ENCODE measurements around the gene ERFL. TPM values are rescaled to one million over a fixed set of nuclear protein-coding genes. Genes with fewer than 3 reads are reported as not detected.

ERFL gene
- total and polyA plus RNA-seq, 2 of the 8 experiments (the other 6 are each of a cell fraction or from before 2014, with no cell fraction given) = 0.12 TPM; not detected in 1

GRCh38 chr19:41932720-41933332 lies 4.6 kb upstream of the ERFL start:
- H3K9me3 ChIP-seq (ENCODE audit: insufficient read depth in 2 of 2, low read depth in 1 of 2, low read length in 1 of 2) = no peaks in the 10 kb centered on the region
- no peak overlapping the region for H4K91ac ChIP-seq (replicated peaks; ENCODE audit: insufficient read length, low read length)
- no peak overlapping the region for H3K9ac ChIP-seq (replicated peaks in 1 of 4; ENCODE audit: extremely low read depth in 1 of 4, low read depth in 3 of 4, low read length in 3 of 4)
- DNase-seq (ENCODE audit: low read depth in 1 of 2, low spot score in 2 of 2) (no peak), FAIRE-seq (no peak)
- H3K14ac ChIP-seq (ENCODE audit: insufficient read length) = no peak overlapping the region
- H3K4me1 ChIP-seq (replicated peaks in 1 of 4; ENCODE audit: control insufficient read depth in 3 of 4, insufficient read depth in 4 of 4, low read length in 3 of 4) = peaks cover 6 to 20% (median 13%) of the 10 kb centered on the region in 4 experiments
- no peak overlapping the region for H2AFZ ChIP-seq (ENCODE audit: low read length)
- H3K4me3 ChIP-seq (ENCODE audit: extremely low read depth in 1 of 4, insufficient read depth in 2 of 4, low read depth in 3 of 4, low read length in 4 of 4) = no peak overlapping the region
- H3K79me2 ChIP-seq (ENCODE audit: control insufficient read depth in 1 of 2, insufficient read depth in 2 of 2, low read length in 2 of 2) = no peaks in the 10 kb centered on the region
- no peak overlapping the region for H2BK12ac ChIP-seq (ENCODE audit: low read depth, low read length)
- CTCF ChIA-PET (ENCODE audit: partially characterized antibody) = interaction anchor here (0.7 to 7.0 kb wide), 6 partner anchors 12 to 59 kb away, joined by 3 to 51 read pairs (median 10); no protein-coding TSS in a partner anchor
- no peak overlapping the region for H3K18ac ChIP-seq (ENCODE audit: extremely low read depth, low read length)
- H2BK20ac ChIP-seq (ENCODE audit: low read length) = peak overlapping the region; percentile 32; the same call in 1 of the 2 replicates
- peak overlapping the region in 1 of 2 experiments; percentile 32; a peak in 2 of 4 replicates for H3K4me2 ChIP-seq (ENCODE audit: insufficient read depth in 1 of 2, low read depth in 2 of 2, low read length in 2 of 2)
- H4K20me1 ChIP-seq (replicated peaks in 1 of 2; ENCODE audit: control insufficient read depth in 1 of 2, insufficient read depth in 2 of 2, low read length in 2 of 2) = peaks cover 3 to 30% of the 10 kb centered on the region in 2 experiments
- no peaks in the 10 kb centered on the region for H3K79me1 ChIP-seq (ENCODE audit: low read depth, low read length)
- H2BK120ac ChIP-seq (replicated peaks; ENCODE audit: low read depth, low read length) = no peak overlapping the region
- H3K23ac ChIP-seq (ENCODE audit: insufficient read length) = no peak overlapping the region
- no peak overlapping the region for H2BK5ac ChIP-seq (ENCODE audit: low read depth, low read length)
- H3K56ac ChIP-seq (replicated peaks; ENCODE audit: insufficient read length, low read depth, low read length) = no peak overlapping the region
- TF ChIP-seq EZH2 (IDR thresholded peaks at IDR 0.05; ENCODE audit: low read depth, low read length, severe bottlenecking) (peak; percentile 57), RNF2 (IDR thresholded peaks at IDR 0.05; ENCODE audit: borderline replicate concordance, low read depth, low read length, missing control alignments, poor library complexity, severe bottlenecking) (peak; percentile 70), SUZ12 (IDR thresholded peaks at IDR 0.05; ENCODE audit: low read length) (0 out of 2 replicates have a peak, but pooled peaks have one; percentile 36), CEBPB (IDR thresholded peaks at IDR 0.05; ENCODE audit: low read depth, low read length) (no peak), CTBP2 (IDR thresholded peaks at IDR 0.05; ENCODE audit: borderline replicate concordance, insufficient read depth, insufficient read length, low read length) (no peak)
- TF ChIP-seq, protein P1, sequence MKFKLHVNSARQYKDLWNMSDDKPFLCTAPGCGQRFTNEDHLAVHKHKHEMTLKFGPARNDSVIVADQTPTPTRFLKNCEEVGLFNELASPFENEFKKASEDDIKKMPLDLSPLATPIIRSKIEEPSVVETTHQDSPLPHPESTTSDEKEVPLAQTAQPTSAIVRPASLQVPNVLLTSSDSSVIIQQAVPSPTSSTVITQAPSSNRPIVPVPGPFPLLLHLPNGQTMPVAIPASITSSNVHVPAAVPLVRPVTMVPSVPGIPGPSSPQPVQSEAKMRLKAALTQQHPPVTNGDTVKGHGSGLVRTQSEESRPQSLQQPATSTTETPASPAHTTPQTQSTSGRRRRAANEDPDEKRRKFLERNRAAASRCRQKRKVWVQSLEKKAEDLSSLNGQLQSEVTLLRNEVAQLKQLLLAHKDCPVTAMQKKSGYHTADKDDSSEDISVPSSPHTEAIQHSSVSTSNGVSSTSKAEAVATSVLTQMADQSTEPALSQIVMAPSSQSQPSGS (IDR thresholded peaks at IDR 0.05; ENCODE audit: low read length) = no peak
- WGBS, 2 experiments (ENCODE audit: extremely low coverage in 1 of 2, insufficient coverage in 1 of 2, insufficient read length in 1 of 2, insufficient replicate concordance in 2 of 2, low coverage in 1 of 2, low lambda C conversion rate in 2 of 2, missing lambda C conversion rate in 1 of 2) = 48% methylated on average over 29 of the region's 29 CpGs; no CpG with 5 or more reads in 1 of the 2 experiments
- 0 out of 2 replicates have a peak overlapping the region, but pooled peaks have one; percentile 0 for H4K8ac ChIP-seq (ENCODE audit: extremely low read depth, insufficient read depth, low read length)
- H3K36me3 ChIP-seq (ENCODE audit: control insufficient read depth in 2 of 4, insufficient read depth in 4 of 4, low read length in 3 of 4) = no peaks in the 10 kb centered on the region; a peak in 1 of 8 replicates
- H3K4ac ChIP-seq (replicated peaks; ENCODE audit: insufficient read length, low read depth, low read length) = no peak overlapping the region
- no peak overlapping the region for H4K5ac ChIP-seq (ENCODE audit: insufficient read length, low read depth, low read length)
- peaks cover 56 to 97% (median 91%) of the 10 kb centered on the region in 4 experiments for H3K27me3 ChIP-seq (replicated peaks in 1 of 4; ENCODE audit: control insufficient read depth in 3 of 4, extremely low read depth in 1 of 4, insufficient read depth in 3 of 4, low read length in 3 of 4)
- POLR2A ChIA-PET (ENCODE audit: partially characterized antibody) = interaction anchor here (1.0 to 9.6 kb wide), 3 partner anchors 61 to 69 kb away, joined by 3 to 71 read pairs (median 19); no protein-coding TSS in a partner anchor
- no peak overlapping the region for H3K27ac ChIP-seq (ENCODE audit: low read depth, low read length)
- peaks cover 12% of the 10 kb centered on the region for H3K23me2 ChIP-seq (ENCODE audit: low read depth, low read length)
- H2BK15ac ChIP-seq (ENCODE audit: low read length) = no peak overlapping the region
- peak overlapping the region; percentile 47; the same call in 1 of the 2 replicates for H2AK5ac ChIP-seq (ENCODE audit: low read depth, low read length)

Measured in H1 (cell line).